ENCODE measurements around the gene ZNF462.

Gene ZNF462

DNA sequence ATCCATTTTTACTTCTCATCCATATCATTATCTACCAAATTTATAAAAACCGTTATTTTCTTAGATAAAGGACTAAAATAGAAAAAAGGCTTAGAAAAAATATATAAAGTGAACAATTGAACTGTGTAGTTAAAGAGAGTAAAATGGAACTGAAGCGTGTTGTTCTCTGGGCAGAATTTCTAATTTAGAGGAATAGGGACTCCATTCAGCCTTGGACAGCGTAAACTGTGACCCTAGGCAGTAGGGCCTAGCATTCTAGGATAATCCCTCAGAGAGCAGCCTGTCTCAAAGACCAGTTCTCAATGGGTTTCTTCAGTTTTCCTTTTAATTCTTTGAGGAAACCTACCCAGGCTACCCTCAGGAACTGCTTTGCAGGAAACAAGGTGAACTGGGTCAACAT, 11.1 kb downstream of the ZNF462 start:
- Histone ChIP-seq H3K27me3 (ENCODE audit: insufficient read depth, insufficient read length) (no peaks in the 10 kb centered on the region), H3K9ac (ENCODE audit: insufficient read length, low read depth) (no peak overlapping the region), H3K9me3 (ENCODE audit: insufficient read depth, low read length) (no peaks in the 10 kb centered on the region), H3K4me1 (ENCODE audit: insufficient read depth, insufficient read length) (peaks cover 7% of the 10 kb centered on the region), H3K4me3 (ENCODE audit: insufficient read length, low read depth) (no peak overlapping the region), H3K36me3 (ENCODE audit: insufficient read depth, insufficient read length, low read length) (peaks cover 14% of the 10 kb centered on the region)
- no peak for DNase-seq (ENCODE audit: low read depth, low spot score)
- TF ChIP-seq SUZ12 (IDR thresholded peaks at IDR 0.05; ENCODE audit: extremely low read depth, insufficient read depth, insufficient read length) (no peak), ZNF274 (IDR thresholded peaks at IDR 0.05; ENCODE audit: low read depth, low read length) (no peak), YY1 (IDR thresholded peaks at IDR 0.05; ENCODE audit: insufficient read depth, insufficient read length) (no peak)

DNA sequence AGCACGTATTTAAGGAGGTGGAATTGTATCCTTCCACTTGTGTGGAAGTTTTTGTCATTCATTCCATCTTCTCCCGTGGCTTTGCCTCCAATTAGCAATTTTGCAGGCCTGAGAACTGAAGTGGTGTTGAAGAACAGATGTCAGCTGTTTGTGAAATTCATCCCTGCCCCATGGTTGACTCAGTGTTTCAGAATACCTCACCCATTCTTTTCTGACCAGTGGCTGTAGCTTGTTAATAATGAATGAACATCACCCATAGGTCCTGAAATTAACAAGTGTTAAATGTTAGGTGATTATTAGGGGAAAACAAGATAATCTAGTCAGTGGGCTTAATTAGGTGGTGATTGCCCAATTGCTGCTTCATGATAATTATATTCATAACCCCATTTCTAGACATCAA, 11.7 kb downstream of the ZNF462 start:
- TF ChIP-seq ZNF274 (IDR thresholded peaks at IDR 0.05; ENCODE audit: low read depth, low read length) (no peak), SUZ12 (IDR thresholded peaks at IDR 0.05; ENCODE audit: extremely low read depth, insufficient read depth, insufficient read length) (no peak), YY1 (IDR thresholded peaks at IDR 0.05; ENCODE audit: insufficient read depth, insufficient read length) (no peak)
- Histone ChIP-seq H3K9ac (ENCODE audit: insufficient read length, low read depth) (no peak overlapping the region), H3K9me3 (ENCODE audit: insufficient read depth, low read length) (no peaks in the 10 kb centered on the region), H3K36me3 (ENCODE audit: insufficient read depth, insufficient read length, low read length) (peaks cover 10% of the 10 kb centered on the region), H3K4me3 (ENCODE audit: insufficient read length, low read depth) (no peak overlapping the region), H3K4me1 (ENCODE audit: insufficient read depth, insufficient read length) (peaks cover 11% of the 10 kb centered on the region), H3K27me3 (ENCODE audit: insufficient read depth, insufficient read length) (no peaks in the 10 kb centered on the region)
- DNase-seq (ENCODE audit: low read depth, low spot score): no peak

DNA sequence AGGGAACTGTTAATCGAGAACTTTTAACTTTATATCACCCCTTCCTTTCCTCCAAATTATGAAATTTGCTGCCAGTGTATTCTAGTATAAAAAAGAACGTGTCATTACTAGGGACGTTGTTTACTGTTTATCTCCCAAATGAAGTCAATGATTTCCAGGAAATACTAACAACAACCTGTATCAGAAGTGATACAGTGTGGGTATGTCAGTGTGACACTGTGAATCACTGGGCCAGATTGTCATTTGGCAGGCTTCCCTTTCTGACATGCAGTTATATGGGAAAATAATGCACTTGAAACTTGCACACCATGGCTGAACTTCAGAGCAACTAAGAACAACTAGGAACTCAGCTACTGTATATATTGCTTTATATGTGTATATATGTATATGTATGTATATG, 12.6 kb downstream of the ZNF462 start:
- no peak overlapping the region for H3K4me3 ChIP-seq (ENCODE audit: insufficient read length, low read depth)
- peaks cover 18% of the 10 kb centered on the region for H3K36me3 ChIP-seq (ENCODE audit: insufficient read depth, insufficient read length, low read length)
- H3K9ac ChIP-seq (ENCODE audit: insufficient read length, low read depth): no peak overlapping the region
- no peak for DNase-seq (ENCODE audit: low read depth, low spot score)
- no peaks in the 10 kb centered on the region for H3K9me3 ChIP-seq (ENCODE audit: insufficient read depth, low read length)
- TF ChIP-seq YY1 (IDR thresholded peaks at IDR 0.05; ENCODE audit: insufficient read depth, insufficient read length): no peak
- no peak for TF ChIP-seq ZNF274 (IDR thresholded peaks at IDR 0.05; ENCODE audit: low read depth, low read length)
- TF ChIP-seq SUZ12 (IDR thresholded peaks at IDR 0.05; ENCODE audit: extremely low read depth, insufficient read depth, insufficient read length): no peak
- no peaks in the 10 kb centered on the region for H3K27me3 ChIP-seq (ENCODE audit: insufficient read depth, insufficient read length)
- peaks cover 15% of the 10 kb centered on the region for H3K4me1 ChIP-seq (ENCODE audit: insufficient read depth, insufficient read length)

DNA sequence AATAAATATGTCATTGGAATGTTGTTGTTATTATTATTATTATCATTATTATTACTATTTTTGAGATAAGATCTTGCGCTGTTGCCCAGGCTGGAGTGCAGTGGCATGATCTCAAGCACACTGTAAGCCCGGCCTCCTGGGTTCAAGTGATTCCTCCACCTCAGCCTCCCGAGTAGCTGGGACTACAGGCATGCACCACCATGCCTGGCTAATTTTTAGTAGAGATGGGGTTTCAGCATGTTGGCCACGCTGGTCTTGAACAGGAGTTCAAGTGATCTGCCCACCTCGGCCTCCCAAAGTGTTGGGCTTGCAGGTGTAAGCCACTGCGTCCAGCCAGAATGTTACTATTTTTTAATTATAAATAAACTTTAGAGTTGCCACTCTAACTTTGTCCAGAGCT, 14.4 kb downstream of the ZNF462 start:
- Histone ChIP-seq H3K36me3 (ENCODE audit: insufficient read depth, insufficient read length, low read length) (peaks cover 18% of the 10 kb centered on the region), H3K4me1 (ENCODE audit: insufficient read depth, insufficient read length) (peaks cover 15% of the 10 kb centered on the region), H3K9me3 (ENCODE audit: insufficient read depth, low read length) (peaks cover 4% of the 10 kb centered on the region; the same call in 1 of the 2 replicates), H3K27me3 (ENCODE audit: insufficient read depth, insufficient read length) (no peaks in the 10 kb centered on the region), H3K4me3 (ENCODE audit: insufficient read length, low read depth) (no peak overlapping the region), H3K9ac (ENCODE audit: insufficient read length, low read depth) (no peak overlapping the region)
- no peak for TF ChIP-seq SUZ12 (IDR thresholded peaks at IDR 0.05; ENCODE audit: extremely low read depth, insufficient read depth, insufficient read length)
- TF ChIP-seq ZNF274 (IDR thresholded peaks at IDR 0.05; ENCODE audit: low read depth, low read length): no peak
- no peak for TF ChIP-seq YY1 (IDR thresholded peaks at IDR 0.05; ENCODE audit: insufficient read depth, insufficient read length)
- DNase-seq (ENCODE audit: low read depth, low spot score): no peak

DNA sequence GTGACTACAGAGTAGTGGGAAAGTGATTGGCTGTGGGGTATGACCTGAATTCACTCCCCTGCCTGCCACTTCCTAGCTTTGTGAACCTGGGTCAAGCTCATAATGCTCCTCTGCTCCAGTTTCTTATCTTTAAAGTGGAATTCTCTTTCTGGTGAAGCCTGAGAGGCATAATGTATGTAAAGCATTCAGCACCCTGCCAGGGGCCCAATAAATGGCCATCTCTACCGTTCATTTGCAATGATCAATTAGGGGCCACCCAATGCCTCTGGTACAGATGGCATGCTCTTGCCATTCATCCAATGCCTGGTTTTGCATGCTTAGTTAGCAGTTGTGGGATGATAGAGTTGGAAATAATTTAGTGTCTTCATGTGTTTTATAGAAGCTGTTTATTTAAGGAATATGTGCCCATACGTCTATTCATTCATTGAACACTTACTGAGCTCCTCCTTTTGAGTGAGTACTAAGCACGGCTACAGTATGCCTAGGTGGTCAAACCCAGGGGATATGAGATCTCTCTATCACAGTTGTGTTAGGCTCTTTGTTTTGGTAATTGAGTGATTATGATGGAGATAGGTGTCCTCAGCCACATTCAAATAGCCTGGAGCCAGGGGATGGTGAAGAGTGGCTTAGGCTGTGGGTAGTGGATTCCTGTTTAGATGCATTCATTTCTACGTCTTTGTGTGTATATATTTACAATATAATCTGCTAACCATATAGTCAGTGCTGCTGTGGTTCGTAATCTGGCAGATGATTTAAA, 15.3 kb downstream of the ZNF462 start:
- TF ChIP-seq YY1 (IDR thresholded peaks at IDR 0.05; ENCODE audit: insufficient read depth, insufficient read length): no peak
- no peak for TF ChIP-seq ZNF274 (IDR thresholded peaks at IDR 0.05; ENCODE audit: low read depth, low read length)
- no peak for TF ChIP-seq SUZ12 (IDR thresholded peaks at IDR 0.05; ENCODE audit: extremely low read depth, insufficient read depth, insufficient read length)
- H3K4me1 ChIP-seq (ENCODE audit: insufficient read depth, insufficient read length): peaks cover 15% of the 10 kb centered on the region
- H3K9ac ChIP-seq (ENCODE audit: insufficient read length, low read depth): peak overlapping the region; percentile 53
- H3K36me3 ChIP-seq (ENCODE audit: insufficient read depth, insufficient read length, low read length): peaks cover 18% of the 10 kb centered on the region
- H3K27me3 ChIP-seq (ENCODE audit: insufficient read depth, insufficient read length): no peaks in the 10 kb centered on the region
- peak; percentile 84 for DNase-seq (ENCODE audit: low read depth, low spot score)
- H3K4me3 ChIP-seq (ENCODE audit: insufficient read length, low read depth): no peak overlapping the region
- peaks cover 4% of the 10 kb centered on the region; the same call in 1 of the 2 replicates for H3K9me3 ChIP-seq (ENCODE audit: insufficient read depth, low read length)

DNA sequence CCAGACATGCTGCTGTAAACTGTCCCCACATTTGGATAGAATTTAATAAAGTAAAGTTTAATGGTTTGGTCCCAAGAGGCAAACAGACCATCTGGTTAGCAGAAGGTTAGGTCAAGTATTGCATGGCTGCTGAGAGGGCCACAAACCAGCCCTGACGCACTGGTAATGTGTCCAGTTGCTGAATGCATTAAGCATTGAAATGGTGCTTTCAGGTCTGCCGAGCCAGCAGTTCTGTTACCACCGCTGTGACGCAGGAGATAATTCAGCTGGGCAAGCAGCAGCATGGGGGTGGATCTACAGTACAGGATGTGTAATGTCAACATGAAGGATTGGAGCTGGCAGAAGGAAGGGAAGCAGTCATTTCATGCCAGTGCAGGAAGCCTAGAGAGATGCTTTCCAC, 16.0 kb downstream of the ZNF462 start:
- Histone ChIP-seq H3K9me3 (ENCODE audit: insufficient read depth, low read length) (peaks cover 4% of the 10 kb centered on the region; the same call in 1 of the 2 replicates), H3K36me3 (ENCODE audit: insufficient read depth, insufficient read length, low read length) (peaks cover 15% of the 10 kb centered on the region), H3K4me1 (ENCODE audit: insufficient read depth, insufficient read length) (peaks cover 12% of the 10 kb centered on the region), H3K4me3 (ENCODE audit: insufficient read length, low read depth) (no peak overlapping the region), H3K9ac (ENCODE audit: insufficient read length, low read depth) (peak overlapping the region; percentile 50), H3K27me3 (ENCODE audit: insufficient read depth, insufficient read length) (no peaks in the 10 kb centered on the region)
- no peak for DNase-seq (ENCODE audit: low read depth, low spot score)
- TF ChIP-seq YY1 (IDR thresholded peaks at IDR 0.05; ENCODE audit: insufficient read depth, insufficient read length) (no peak), SUZ12 (IDR thresholded peaks at IDR 0.05; ENCODE audit: extremely low read depth, insufficient read depth, insufficient read length) (no peak), ZNF274 (IDR thresholded peaks at IDR 0.05; ENCODE audit: low read depth, low read length) (no peak)

DNA sequence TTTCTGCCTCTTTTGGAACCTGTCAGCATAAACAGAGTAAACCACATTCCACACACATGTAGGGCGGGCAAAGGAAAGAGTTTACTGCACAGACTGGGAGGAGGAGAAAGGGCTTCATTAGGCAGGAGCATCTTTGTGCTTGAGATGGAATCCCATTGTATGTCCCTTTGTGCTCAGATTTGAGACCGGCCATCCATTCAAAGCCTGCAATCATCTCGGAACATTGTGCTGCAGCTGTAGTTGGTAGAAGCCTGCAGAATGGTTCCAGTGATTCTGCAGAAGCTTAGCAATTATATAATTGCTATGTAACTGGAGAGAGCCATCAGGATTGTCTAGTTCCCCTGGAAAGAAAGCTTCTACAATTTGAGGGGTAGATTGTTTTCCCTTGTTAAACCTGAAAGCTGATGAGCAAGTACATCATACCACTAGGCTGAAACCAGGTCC, 16.5 kb downstream of the ZNF462 start:
- peaks cover 4% of the 10 kb centered on the region; the same call in 1 of the 2 replicates for H3K9me3 ChIP-seq (ENCODE audit: insufficient read depth, low read length)
- no peak for DNase-seq (ENCODE audit: low read depth, low spot score)
- H3K9ac ChIP-seq (ENCODE audit: insufficient read length, low read depth): no peak overlapping the region
- H3K36me3 ChIP-seq (ENCODE audit: insufficient read depth, insufficient read length, low read length): peaks cover 15% of the 10 kb centered on the region
- no peaks in the 10 kb centered on the region for H3K27me3 ChIP-seq (ENCODE audit: insufficient read depth, insufficient read length)
- H3K4me1 ChIP-seq (ENCODE audit: insufficient read depth, insufficient read length): peaks cover 12% of the 10 kb centered on the region
- TF ChIP-seq ZNF274 (IDR thresholded peaks at IDR 0.05; ENCODE audit: low read depth, low read length): no peak
- TF ChIP-seq YY1 (IDR thresholded peaks at IDR 0.05; ENCODE audit: insufficient read depth, insufficient read length): no peak
- no peak for TF ChIP-seq SUZ12 (IDR thresholded peaks at IDR 0.05; ENCODE audit: extremely low read depth, insufficient read depth, insufficient read length)
- no peak overlapping the region for H3K4me3 ChIP-seq (ENCODE audit: insufficient read length, low read depth)
